Limb (tissue), 2 donors: Measurements from ENCODE around the gene CCDC137.
"Not testable (repeated sequence)": the region's sequence is repeated elsewhere in the genome, so short reads cannot be mapped to it uniquely, and the experiment has no call there.

Source experiments
- DNase-seq, 2 donors: peaks; one replicate each; pipeline ENCODE4 v3.0.0-alpha.2; 2016; ENCODE audit errors: extremely low spot score in 2 of 2

Gene CCDC137, protein sequence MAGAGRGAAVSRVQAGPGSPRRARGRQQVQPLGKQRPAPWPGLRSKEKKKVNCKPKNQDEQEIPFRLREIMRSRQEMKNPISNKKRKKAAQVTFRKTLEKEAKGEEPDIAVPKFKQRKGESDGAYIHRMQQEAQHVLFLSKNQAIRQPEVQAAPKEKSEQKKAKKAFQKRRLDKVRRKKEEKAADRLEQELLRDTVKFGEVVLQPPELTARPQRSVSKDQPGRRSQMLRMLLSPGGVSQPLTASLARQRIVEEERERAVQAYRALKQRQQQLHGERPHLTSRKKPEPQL

DNA sequence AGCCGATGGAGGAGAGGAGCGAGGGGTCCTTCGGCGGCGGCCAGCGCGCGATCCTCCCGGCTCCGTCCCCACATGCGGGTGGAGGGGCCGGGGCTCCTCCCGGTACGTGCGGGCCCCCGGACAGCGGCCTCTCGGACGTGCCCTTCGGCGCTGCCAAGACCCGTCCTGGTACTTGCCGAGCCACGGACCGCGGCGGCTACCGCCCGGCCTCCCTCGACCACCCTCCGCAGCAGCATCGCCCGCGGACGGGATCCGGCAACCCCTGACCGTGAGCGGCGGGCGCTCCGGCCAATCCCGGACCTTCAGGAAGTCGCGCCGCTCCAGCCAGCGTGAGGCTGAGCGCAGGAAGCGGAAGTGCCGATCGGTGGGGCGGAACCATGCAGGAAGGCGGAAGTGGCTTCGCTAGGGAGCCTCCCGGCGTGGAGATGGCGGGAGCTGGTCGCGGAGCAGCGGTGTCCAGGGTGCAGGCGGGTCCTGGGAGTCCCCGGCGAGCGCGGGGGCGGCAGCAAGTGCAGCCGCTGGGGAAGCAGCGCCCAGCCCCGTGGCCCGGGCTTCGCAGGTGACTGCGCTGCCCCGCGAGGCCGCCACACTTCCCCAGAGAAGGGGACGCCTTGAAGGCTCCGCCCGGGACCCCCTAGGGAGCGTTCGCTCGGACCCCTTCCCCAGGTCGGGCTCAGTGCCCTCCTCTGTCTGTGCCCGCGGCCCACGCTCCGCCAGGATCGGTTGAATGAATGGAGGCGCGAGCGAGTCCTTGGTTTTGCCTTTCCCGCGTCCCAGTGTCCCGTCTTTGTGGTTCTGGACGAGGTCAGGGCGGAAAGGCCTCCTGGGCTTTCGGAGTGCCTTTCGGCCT is at the start of gene CCDC137, which contains the start of gene OXLD1:
TSS of gene CCDC137 (plus strand) at position 396 of the 850 bp plus-strand sequence. CDS start at position 426, 30 bp downstream.
TSS of gene OXLD1 (minus strand) at position 264 of the 850 bp plus-strand sequence. CDS start at position 236, 28 bp downstream.
- peak; percentile 95 to 97 for DNase-seq

DNA sequence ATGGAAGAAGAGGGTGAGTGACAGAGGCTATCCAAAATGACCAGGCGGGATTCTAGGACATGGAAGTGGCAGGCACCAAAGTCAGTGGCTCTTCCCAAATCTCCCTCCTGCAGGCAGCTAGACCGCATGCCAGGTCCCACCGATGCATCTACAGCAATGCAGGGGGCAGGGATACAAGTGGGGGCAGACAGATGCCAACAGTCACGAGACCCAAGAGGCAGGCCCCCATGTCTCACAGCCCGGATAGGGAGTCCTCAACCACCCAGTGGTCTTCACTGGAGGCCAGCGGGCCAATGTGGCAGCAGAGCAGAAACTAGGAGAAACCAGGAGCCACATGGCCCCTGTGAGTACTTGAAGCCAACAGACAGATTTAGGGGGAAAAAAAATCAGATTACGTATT is 49.7 kb upstream of the CCDC137 start:
- no peak for DNase-seq

DNA sequence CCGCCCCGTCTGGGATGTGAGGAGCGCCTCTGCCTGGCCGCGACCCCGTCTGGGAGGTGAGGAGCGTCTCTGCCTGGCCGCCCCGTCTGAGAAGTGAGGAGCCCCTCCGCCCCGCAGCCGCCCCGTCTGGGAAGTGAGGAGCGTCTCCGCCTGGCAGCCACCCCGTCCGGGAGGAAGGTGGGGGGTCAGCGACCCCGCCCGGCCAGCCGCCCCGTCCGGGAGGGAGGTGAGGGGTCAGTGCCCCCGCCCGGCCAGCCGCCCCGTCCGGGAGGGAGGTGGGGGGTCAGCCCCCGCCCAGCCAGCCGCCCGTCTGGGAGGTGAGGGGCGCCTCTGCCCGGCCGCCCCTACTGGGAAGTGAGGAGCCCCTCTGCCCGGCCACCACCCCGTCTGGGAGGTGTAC is 48.2 kb upstream of the CCDC137 start:
- not testable (repeated sequence) for DNase-seq

DNA sequence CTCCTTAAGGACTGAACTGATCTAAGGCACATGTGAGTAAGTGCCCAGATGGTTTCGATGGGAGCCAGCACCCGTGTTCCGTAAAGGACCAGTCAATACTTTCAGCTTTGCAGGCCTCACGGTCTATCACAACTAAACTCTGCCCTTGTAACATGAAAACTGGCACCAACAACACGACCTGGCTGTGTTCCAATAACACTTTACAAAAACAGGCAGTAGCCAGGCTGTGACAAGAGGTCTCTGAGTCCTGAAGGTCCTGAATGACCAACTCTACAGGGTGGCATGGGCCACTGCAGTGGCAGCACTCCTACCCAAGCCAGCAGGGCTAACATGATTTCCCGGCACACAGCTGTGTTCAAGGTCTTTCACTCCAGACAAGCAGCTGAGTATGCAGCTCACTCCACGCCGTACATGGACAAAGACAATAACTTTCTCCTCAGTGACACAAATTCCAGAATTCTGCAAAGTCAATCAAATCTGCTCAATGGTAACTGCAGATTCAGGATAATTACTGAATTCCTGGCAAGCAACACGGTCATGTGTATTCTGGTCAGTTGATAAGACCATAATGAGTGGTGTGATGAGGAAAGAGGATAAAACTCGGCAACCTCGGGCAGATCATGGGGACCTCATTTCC is 44.9 kb upstream of the CCDC137 start:
- no peak for DNase-seq

DNA sequence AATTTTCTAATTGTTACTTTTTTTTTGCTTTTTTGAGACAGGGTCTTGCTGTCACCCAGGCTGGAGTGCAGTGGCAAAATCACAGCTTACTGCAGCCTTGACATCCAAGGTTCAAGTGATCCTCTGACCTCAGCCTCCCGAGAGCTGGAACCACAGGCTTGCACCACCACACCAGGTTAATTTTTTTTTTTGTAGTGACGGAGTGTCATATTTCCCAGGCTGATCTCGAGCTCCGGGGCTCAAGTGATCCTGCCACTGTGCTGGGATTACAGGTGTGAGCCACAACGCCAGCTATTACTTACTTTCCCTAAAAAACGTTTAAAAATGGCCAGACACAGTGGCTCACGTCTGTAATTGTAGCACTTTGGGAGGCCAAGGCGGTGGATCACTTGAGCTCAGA is 36.3 kb upstream of the CCDC137 start:
- DNase-seq: no peak

DNA sequence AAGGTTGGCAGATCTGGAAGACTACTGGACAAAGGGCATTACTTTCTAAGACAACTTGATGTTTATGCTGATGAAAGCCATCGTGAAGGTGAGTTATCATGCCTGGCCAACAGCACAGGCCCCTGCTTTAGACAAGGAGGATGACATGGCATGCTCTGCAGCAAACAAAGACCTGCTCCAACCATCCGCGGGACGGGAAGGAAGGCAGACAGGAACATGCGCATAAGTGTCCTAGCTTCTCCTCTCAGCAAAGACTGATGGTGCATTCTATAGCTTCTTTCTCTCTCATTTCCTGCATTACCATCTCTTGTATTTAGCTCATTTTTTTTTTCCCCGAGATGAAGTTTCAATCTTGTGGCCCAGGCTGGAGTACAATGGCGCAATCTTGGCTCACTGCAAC is 35.1 kb upstream of the CCDC137 start:
- DNase-seq: no peak

DNA sequence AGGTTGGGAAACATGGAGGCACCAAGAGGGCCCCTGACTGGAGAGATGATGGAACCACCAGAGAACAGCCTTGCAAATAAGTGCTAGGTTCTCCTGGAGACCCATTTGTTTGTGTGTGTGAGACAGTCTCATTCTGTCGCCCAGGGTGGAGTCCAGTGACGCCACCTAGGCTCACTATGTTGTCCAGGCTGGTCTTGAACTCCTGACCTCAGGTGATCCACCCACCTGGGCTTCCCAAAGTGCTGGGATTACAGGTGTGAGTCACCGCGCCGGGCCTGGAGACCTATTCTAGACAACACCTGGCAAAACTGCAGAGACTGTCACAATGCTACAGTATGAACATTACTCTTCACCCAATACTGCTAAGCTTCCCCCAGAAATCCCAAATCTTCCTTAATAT is 31.1 kb upstream of the CCDC137 start:
- DNase-seq: no peak

DNA sequence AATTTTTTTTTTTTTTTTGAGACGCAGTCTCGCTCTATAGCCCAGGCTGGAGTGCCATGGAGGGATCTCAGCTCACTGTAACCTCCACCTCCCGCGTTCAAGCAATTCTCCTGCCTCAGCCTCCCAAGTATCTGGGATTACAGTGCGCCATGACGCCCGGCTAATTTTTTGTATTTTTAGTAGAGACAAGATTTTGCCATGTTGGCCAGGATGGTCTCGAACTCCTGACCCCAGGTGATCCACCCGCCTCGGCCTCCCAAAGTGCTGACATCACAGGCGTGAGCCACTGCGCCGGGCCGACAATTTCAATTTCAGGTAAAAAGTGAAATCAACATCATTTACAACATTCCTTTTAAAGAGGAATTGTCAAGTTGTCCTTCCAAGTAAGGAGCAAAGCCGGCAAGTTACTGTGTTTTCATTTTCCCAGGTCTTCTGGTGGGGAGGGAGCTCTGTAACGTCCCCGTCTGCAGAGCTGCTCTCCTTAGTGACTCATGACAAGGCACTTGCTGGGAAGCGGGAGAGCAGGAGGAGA is 30.5 kb upstream of the CCDC137 start:
- DNase-seq: no peak

DNA sequence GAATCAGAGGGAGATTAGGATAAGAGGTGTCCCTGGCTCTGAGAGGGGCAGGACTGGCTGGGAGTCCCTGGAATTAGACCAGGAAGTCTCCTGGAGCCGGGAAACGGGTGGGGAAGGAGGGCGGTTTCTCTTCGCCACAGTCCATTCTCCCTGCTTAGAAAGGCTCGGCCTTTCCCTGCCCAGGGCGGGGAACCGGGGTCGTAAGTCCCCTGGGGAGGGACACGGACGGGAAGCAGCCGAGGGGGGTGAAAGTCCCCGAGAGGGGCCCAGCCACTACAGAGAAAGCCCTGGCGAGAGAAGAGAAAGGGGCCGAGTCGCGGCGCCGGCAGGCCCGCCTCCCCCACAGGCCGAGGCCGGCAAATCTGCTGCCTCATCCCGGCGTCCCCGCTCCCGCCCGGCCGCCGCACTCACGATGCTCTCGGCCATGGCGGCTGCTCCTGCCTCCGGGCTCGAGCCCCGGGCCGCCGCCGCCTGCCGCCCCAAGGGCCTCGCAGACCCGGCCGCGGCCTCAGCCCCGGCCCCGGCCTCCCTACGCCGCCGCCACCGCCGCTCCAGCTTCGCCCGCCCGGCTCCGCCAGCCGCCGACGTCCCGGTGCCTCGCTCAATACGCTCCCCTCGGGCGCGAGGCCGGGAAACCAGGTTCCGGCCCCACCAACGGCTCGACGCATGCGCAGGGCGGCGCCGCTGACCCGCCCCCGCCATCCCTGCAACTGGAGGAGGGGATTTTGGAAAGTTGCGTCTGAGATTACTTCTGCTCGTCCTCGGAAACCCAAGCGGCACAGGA is 29.8 kb upstream of the CCDC137 start, which contains the start of the genes NPLOC4 and TSPAN10:
TSS of gene NPLOC4 (minus strand) at position 608 of the 784 bp plus-strand sequence. CDS start at position 426, 182 bp downstream.
TSS of gene TSPAN10 (plus strand) at position 692 of the 784 bp plus-strand sequence. CDS start 5,217 bp downstream, outside the sequence.
- DNase-seq: peak; percentile 87 to 94

DNA sequence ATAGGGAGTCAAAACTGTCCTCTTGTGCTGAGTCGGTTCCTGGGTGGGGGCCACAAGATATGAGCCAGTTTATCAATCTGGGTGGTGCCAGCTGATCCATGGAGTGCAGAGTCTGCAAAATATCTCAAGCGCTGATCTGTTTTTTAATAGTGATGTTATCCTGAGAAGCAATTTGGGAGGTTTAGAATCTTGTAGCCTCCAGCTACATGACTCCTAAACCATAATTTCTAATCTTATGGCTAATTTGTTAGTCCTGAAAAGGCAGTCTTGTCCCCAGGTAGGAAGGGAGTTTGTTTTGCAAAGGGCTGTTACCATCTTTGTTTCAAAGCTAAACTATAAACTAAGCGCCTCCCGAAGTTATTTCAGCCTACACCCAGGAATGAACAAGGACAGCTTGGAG is 27.9 kb upstream of the CCDC137 start:
- DNase-seq: no peak

DNA sequence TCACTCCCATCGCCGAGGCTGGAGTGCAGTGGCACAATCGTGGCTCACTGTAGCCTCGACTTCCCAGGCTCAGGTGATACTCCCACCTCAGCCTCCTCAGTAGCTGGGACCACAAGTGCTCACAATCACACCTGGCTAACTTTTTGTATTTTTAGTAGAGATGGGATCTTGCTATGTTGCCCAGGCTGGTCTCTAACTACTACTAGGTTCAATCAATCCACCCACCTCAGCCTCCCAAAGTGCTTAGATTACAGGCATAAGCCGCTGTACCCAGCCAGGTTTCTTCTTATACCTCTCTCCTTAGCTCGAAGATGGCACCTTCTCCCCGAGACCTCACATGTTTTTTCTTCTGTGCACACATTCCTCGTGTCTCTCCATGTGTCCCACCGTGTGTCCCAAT is 26.5 kb upstream of the CCDC137 start:
- DNase-seq: no peak

DNA sequence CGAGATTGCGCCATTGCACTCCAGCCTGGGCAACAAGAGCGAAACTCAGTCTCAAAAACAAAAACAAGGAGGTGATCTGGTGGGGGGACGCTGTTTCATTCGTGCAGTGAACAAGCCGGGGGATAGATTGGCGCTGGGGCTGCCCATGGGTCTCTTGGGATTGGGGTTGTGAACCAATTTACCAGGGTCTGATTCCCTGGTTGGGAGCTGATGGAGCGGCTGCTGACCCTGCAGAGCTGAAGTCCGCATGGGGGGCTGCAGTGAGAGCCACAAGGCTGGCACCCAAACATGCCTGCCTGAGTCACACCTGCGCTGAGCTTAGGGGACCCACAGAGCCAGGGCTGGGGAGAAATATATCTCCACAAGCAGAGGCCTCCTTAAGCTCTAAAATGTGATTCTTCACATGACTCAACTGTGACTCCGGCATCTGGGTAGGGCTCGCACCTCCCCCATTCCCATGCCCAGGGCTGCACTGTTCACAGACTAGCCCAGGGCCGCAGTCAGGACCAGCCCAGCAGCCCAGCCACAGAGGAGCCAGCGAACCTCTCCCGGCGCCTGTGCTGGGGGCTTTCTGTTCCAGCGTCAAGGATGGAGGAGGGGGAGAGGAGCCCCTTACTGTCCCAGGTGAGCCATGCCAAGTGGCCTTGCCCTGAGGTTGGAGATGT is 24.6 kb upstream of the CCDC137 start:
- DNase-seq: no peak

DNA sequence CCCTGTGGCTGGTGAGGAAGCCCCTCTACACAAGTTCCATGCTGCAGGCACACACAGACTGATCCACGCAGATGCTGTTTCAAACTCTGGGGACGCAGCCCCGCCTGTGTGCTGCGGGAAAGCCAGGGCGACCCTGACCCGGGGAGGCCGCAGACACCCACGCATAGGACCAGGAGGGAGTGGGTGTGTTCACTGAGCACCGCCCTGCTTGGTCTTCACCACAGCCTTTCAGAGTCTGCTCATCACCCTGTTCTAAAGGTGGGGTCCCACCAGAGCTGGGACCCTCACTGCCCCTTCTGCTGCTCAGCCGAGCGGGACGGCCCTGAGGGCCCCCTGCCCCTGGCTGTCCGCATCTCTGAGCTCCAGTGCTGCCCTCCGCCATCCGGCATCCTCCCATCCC is 22.0 kb upstream of the CCDC137 start:
- no peak for DNase-seq

DNA sequence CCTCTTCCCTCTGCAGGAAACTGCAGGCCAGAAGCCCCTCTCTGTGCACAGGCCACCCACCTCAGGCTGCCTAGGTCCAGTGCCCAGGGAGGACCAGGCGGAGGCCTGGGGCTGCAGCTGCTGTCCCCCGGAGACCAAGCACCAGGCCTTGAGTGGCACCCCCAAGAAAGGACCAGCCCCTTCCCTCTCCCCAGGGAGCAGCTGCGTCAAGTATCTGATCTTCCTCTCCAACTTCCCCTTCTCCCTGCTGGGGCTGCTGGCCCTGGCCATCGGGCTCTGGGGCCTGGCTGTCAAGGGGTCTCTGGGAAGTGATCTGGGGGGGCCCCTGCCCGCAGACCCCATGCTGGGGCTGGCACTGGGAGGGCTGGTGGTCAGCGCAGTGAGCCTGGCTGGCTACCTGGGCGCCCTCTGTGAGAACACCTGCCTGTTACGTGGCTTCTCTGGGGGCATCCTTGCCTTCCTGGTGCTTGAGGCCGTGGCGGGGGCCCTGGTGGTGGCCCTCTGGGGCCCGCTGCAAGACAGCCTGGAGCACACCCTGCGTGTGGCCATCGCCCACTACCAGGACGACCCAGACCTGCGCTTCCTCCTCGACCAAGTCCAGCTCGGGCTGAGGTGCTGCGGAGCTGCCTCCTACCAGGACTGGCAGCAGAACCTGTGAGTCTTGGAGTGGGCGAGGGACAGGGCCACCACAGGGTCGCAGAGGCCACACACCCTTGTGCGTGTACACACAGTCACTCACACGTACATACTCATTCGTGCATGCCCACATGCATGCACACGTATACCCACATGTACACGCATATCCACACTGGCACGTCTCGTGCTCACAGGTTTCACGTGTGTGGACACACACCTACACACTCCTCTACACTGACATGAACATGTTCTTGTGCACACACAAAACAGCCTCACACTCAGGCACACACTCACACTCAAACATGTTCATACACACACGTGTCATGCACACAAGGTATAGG is 21.3 kb upstream of the CCDC137 start:
- no peak for DNase-seq

DNA sequence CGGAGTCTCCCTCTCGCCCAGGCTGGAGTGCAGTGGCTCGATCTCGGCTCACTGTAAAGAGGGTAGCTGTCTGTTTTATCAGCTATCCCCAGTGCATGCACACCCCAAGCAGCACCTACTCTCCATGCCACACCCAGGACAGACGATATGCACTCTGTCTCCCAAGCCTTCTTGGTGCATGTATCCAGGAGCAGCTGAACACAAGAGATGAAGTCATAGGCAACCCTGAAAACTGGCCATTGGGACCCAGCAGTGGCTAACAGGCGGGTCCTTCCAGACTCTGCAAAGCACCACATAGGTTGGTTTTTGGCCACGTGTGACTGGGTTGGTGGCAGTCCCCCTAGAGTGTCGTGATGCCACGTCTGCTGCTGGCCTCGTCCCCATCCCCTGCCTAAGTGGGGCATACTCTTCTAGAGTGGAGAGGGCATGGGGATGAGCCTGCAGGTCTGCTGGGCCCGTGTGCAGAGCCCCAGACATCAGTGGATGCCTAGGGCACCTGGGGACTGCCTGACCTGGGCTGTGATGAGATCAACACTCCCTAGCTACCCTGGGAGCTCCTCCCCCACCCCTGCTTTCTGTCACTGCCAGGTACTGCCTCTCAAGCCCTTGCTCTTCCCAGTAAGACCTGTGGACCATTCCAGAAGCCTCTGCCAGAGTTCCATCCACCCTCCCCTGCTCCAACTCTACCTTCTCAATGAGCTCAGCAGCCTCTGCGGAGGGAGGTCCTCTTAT is 19.5 kb upstream of the CCDC137 start:
- DNase-seq: no peak

DNA sequence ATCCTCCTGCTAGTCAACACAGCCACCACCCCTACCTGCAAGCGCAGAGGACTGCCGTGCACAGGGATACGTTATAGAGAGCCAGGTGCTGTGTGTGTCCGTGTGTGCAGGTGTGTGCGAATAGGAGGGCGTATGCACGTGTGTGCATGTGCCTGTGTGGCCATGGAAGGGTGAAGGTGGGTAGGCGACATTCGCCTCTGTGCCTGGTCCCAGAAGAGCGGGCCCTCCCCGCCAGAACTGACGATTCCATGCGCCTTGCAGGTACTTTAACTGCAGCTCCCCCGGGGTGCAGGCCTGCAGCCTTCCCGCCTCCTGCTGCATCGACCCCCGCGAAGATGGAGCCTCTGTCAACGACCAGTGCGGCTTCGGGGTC is 18.9 kb upstream of the CCDC137 start:
- no peak for DNase-seq

DNA sequence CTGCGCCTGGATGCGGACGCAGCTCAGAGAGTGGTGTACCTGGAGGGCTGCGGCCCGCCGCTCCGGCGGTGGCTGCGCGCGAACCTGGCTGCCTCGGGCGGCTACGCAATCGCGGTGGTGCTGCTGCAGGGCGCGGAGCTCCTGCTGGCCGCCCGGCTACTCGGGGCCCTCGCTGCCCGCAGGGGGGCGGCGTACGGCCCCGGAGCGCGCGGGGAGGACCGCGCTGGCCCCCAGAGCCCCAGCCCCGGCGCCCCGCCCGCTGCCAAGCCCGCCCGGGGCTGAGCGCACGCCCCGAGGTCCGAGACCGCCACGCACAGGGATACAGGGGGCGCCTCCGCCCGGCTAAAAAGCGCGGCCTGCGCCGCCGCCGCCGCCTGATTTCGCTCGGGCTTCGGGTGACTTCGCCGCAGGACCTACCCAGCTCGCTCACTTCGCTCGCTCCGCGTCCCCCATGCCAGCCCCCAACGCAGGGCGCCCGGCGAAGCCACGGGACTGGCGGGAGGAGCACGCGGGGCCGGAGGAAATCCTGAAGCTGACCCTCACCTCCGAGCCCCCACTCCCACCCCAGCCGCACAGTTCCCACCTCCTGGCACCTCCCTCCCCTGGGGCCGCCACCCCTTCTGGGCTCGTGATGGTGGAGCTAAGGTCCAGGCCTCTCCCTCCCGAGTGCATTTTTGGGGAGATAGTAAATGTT is 18.4 kb upstream of the CCDC137 start:
- no peak for DNase-seq

DNA sequence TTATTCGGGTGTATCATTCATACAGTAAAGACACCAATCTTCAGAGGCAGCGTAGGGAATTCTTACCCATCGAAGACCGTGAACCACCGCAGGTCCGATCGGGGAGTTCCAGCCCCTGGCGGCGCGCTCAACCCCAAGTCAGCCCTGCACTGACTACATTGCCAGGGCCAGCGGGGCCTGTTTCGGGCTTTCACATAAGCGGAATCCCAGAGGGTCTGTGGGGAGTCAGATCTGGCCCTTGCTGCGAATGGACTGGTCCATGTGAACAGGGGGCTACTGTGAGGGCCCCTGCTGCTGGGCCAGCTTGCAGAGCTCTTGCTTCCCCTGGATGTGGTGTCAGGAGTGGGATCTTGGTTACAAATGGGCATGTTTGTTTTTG is 17.8 kb upstream of the CCDC137 start:
- no peak for DNase-seq
